ENCODE results near the gene RAI1. TPM values are rescaled to one million over a fixed set of nuclear protein-coding genes. Genes with fewer than 3 reads are reported as not detected.

The RAI1 gene
- total RNA-seq, 2 donors from 2014 or later, result 25.6 to 36.5 TPM

GRCh38 chr17:17661834-17662385, 19.3 kb upstream of the RAI1 start:
- intact Hi-C loops (cut with DNase I), result no loop called here
- DNase-seq (ENCODE audit: low spot score), result no peak

GRCh38 chr17:17663160-17664063, 17.8 kb upstream of the RAI1 start:
- intact Hi-C loops (cut with DNase I), result no loop called here
- DNase-seq (ENCODE audit: low spot score), result peak; percentile 88

- intact Hi-C loops (cut with DNase I), result no loop called here
- DNase-seq (ENCODE audit: low spot score), result no peak
These were observed 17.2 kb upstream of the RAI1 start for GRCh38 chr17:17664064-17664452.

- intact Hi-C loops (cut with DNase I), result no loop called here
These were observed 16.0 kb upstream of the RAI1 start for GRCh38 chr17:17665255-17665654.

GRCh38 chr17:17666111-17666714, 15.0 kb upstream of the RAI1 start:
- intact Hi-C loops (cut with DNase I), result no loop called here

More at GRCh38 chr17:17665255-17665654, 16.0 kb upstream of the RAI1 start:
- DNase-seq (ENCODE audit: low spot score), result no peak

GRCh38 chr17:17667231-17667630, 14.0 kb upstream of the RAI1 start:
- DNase-seq (ENCODE audit: low spot score), result no peak
- intact Hi-C loops (cut with DNase I), result no loop called here

More at GRCh38 chr17:17666111-17666714, 15.0 kb upstream of the RAI1 start:
- DNase-seq (ENCODE audit: low spot score), result no peak

- DNase-seq (ENCODE audit: low spot score), result no peak
These were observed 13.3 kb upstream of the RAI1 start for GRCh38 chr17:17667947-17668346.

GRCh38 chr17:17668358-17668757, 12.9 kb upstream of the RAI1 start:
- no peak for DNase-seq (ENCODE audit: low spot score)
- intact Hi-C loops (cut with DNase I), result no loop called here

More at GRCh38 chr17:17667947-17668346, 13.3 kb upstream of the RAI1 start:
- intact Hi-C loops (cut with DNase I), result no loop called here

- intact Hi-C loops (cut with DNase I), result no loop called here
- DNase-seq (ENCODE audit: low spot score), result no peak
These were observed 12.3 kb upstream of the RAI1 start for GRCh38 chr17:17668775-17669579.

- DNase-seq (ENCODE audit: low spot score), result no peak
- intact Hi-C loops (cut with DNase I), result no loop called here
These were observed 11.6 kb upstream of the RAI1 start for GRCh38 chr17:17669580-17670235.

- intact Hi-C loops (cut with DNase I), result no loop called here
- no peak for DNase-seq (ENCODE audit: low spot score)
These were observed 10.5 kb upstream of the RAI1 start for GRCh38 chr17:17670701-17671305.

- intact Hi-C loops (cut with DNase I), result no loop called here
These were observed 9.7 kb upstream of the RAI1 start for GRCh38 chr17:17671369-17672129.

GRCh38 chr17:17672453-17673368, 8.5 kb upstream of the RAI1 start:
- intact Hi-C loops (cut with DNase I), result no loop called here
- DNase-seq (ENCODE audit: low spot score), result no peak

More at GRCh38 chr17:17671369-17672129, 9.7 kb upstream of the RAI1 start:
- no peak for DNase-seq (ENCODE audit: low spot score)

GRCh38 chr17:17675416-17675815, 5.8 kb upstream of the RAI1 start:
- intact Hi-C loops (cut with DNase I), result loop anchor here in 1 of 2 donors (5.0 kb wide), 1 partner anchor 362 kb away; the partner anchor contains the start of genes ATPAF2 and GID4
- no peak for DNase-seq (ENCODE audit: low spot score)

- intact Hi-C loops (cut with DNase I), result loop anchor here in 1 of 2 donors (5.0 kb wide), 1 partner anchor 361 kb away; the partner anchor contains the start of genes ATPAF2 and GID4
These were observed 5.2 kb upstream of the RAI1 start for GRCh38 chr17:17675925-17676534.

GRCh38 chr17:17676752-17677151, 4.5 kb upstream of the RAI1 start:
- intact Hi-C loops (cut with DNase I), result loop anchor here in 1 of 2 donors (5.0 kb wide), 1 partner anchor 361 kb away; the partner anchor contains the start of genes ATPAF2 and GID4
- DNase-seq (ENCODE audit: low spot score), result no peak

More at GRCh38 chr17:17675925-17676534, 5.2 kb upstream of the RAI1 start:
- no peak for DNase-seq (ENCODE audit: low spot score)

Measured in posterior vena cava (tissue), 2 donors.